Osteoblast (primary cell): ENCODE data around the gene RBL2. TPM values are rescaled to one million over a fixed set of nuclear protein-coding genes. Genes with fewer than 3 reads are reported as not detected.
A peak's percentile ranks its signal among the peaks of the same experiment; 100 is the strongest.

ENCODE experiments used
- DNase-seq: peaks from one replicate; pipeline ENCODE4 v3.0.0; 2011; ENCODE audit warnings: low spot score, mixed read lengths; ENCODE audit not compliant: insufficient read length; ENCODE audit errors: missing footprints
- H2AFZ ChIP-seq: 2 replicates; pipeline ENCODE4 v1.6.0; 2011; ENCODE audit warnings: mild to moderate bottlenecking, low read length
- H3K27ac ChIP-seq: 2 replicates; pipeline ENCODE4 v1.5.1; 2011; ENCODE audit warnings: mild to moderate bottlenecking, low read depth, low read length, moderate library complexity
- H3K27me3 ChIP-seq: 2 replicates; pipeline ENCODE4 v1.6.0; 2012; ENCODE audit warnings: mild to moderate bottlenecking, control low read depth, inconsistent platforms, low read length, moderate library complexity; ENCODE audit not compliant: insufficient read depth
- H3K36me3 ChIP-seq: 2 replicates; pipeline ENCODE4 v1.5.1; 2011; ENCODE audit warnings: mild to moderate bottlenecking, low read length, control low read depth, moderate library complexity; ENCODE audit not compliant: insufficient read depth
- H3K4me1 ChIP-seq: 2 replicates; pipeline ENCODE4 v1.5.1; 2011; ENCODE audit warnings: mild to moderate bottlenecking, low read length, control low read depth, moderate library complexity; ENCODE audit not compliant: insufficient read depth
- H3K4me2 ChIP-seq: 2 replicates; pipeline ENCODE4 v1.6.0; 2011; ENCODE audit warnings: mild to moderate bottlenecking, low read length; ENCODE audit not compliant: insufficient read depth
- H3K4me3 ChIP-seq: fragments of 200-600 bp; sonication (generic); 3 replicates; pipeline ENCODE4 v1.5.1; 2012; ENCODE audit warnings: mild to moderate bottlenecking, low read length, inconsistent platforms; ENCODE audit not compliant: insufficient read depth
- H3K79me2 ChIP-seq: 2 replicates; pipeline ENCODE4 v1.6.0; 2012; ENCODE audit warnings: mild to moderate bottlenecking, low read length, control low read depth, inconsistent platforms; ENCODE audit not compliant: insufficient read depth
- H3K9me3 ChIP-seq: 2 replicates; pipeline ENCODE4 v1.5.1; 2011; ENCODE audit warnings: low read depth, low read length, control low read depth
- H4K20me1 ChIP-seq: 2 replicates; pipeline ENCODE4 v1.6.0; 2012; ENCODE audit warnings: mild to moderate bottlenecking, low read length, control low read depth; ENCODE audit not compliant: insufficient read depth
- total RNA-seq: library from RNA; depleted of rRNA; stranded (reverse); fragments of >200 nt; gene quantifications from 2 replicates; pipeline ENCODE4 v1.2.3, GENCODE V29; 2012
- TF ChIP-seq, protein P1 (sequence below): IDR thresholded peaks from 2 replicates; pipeline ENCODE4 v1.5.1; 2011; ENCODE audit warnings: mild to moderate bottlenecking, low read depth, low read length, moderate library complexity; ENCODE audit errors: extremely low read depth

Gene RBL2
- total RNA-seq, 1 donor, result 56.1 TPM

DNA sequence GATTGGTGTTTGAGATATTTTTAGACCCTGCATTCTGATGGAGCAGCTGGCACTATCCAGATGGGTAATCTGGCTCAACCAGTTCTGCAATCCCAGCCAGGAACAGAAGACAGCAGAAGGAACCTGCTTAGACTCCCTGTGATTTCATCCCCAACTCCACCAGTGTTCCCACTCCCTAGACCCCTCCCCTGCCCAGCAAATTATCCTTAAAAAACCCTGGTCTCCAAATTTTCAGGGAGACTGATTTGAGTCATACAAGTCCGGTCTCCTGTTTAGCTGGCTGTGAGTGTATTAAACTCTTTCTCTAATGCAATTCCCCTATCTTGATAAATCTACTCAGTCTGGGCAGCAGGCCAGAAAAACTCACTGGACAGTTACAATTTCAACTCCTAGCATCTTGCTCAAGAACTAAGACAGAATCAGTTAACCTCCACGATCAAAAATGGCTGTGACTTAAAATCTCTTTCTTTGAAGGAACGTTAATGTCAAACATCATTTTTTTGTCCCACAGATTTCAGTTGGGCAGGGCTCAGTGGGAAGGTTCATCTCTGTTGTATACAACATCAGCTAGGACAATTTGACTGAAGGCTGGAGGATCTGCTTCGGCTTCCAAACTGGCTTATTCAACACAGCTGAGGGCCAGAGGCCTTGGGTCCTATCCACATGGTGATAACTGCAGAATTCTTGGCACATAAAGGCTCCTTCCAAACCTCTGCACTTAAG lies 4.9 kb upstream of the RBL2 start:
- peaks cover under 1% of the 10 kb centered on the region for H3K79me2 ChIP-seq
- H3K9me3 ChIP-seq, result no peaks in the 10 kb centered on the region
- H3K27me3 ChIP-seq, result no peaks in the 10 kb centered on the region
- no peak overlapping the region for H3K4me2 ChIP-seq
- no peaks in the 10 kb centered on the region for H3K36me3 ChIP-seq
- no peaks in the 10 kb centered on the region for H4K20me1 ChIP-seq
- H3K27ac ChIP-seq, result no peak overlapping the region
- no peak for DNase-seq
- no peak overlapping the region for H2AFZ ChIP-seq
- peaks cover 3% of the 10 kb centered on the region for H3K4me1 ChIP-seq
- TF ChIP-seq, protein P1, sequence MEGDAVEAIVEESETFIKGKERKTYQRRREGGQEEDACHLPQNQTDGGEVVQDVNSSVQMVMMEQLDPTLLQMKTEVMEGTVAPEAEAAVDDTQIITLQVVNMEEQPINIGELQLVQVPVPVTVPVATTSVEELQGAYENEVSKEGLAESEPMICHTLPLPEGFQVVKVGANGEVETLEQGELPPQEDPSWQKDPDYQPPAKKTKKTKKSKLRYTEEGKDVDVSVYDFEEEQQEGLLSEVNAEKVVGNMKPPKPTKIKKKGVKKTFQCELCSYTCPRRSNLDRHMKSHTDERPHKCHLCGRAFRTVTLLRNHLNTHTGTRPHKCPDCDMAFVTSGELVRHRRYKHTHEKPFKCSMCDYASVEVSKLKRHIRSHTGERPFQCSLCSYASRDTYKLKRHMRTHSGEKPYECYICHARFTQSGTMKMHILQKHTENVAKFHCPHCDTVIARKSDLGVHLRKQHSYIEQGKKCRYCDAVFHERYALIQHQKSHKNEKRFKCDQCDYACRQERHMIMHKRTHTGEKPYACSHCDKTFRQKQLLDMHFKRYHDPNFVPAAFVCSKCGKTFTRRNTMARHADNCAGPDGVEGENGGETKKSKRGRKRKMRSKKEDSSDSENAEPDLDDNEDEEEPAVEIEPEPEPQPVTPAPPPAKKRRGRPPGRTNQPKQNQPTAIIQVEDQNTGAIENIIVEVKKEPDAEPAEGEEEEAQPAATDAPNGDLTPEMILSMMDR, result no peak
- H3K4me3 ChIP-seq, result no peak overlapping the region

DNA sequence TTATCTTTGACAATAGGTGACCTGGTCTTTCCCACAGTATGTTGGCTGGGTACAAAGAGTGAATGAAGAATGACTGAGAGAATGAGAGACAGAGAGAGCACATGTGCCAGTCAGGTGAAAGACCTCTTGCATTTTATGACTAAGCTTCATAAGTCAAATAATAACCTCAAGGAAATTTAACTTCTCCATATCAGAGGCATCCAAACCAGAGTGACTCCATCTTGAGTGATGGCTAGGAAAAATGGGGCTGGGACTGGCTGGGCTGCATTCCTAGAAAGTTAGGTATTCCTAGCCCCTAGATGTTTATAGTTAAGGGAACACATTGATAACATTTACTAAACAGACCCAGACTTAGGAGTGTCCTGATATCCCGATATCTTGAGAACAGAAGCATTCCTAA lies 3.9 kb upstream of the RBL2 start:
- Histone ChIP-seq H3K4me2 (no peak overlapping the region), H3K36me3 (no peaks in the 10 kb centered on the region), H3K79me2 (peaks cover 10% of the 10 kb centered on the region), H3K9me3 (no peaks in the 10 kb centered on the region), H2AFZ (no peak overlapping the region), H3K27me3 (no peaks in the 10 kb centered on the region), H4K20me1 (no peaks in the 10 kb centered on the region), H3K27ac (no peak overlapping the region), H3K4me1 (peaks cover 3% of the 10 kb centered on the region), H3K4me3 (no peak overlapping the region)
- TF ChIP-seq, protein P1, result no peak
- DNase-seq, result no peak

- H2AFZ ChIP-seq, result peak overlapping the region; percentile 100
- TF ChIP-seq, protein P1, result no peak
- peak overlapping the region; percentile 94 for H3K4me3 ChIP-seq
- H3K9me3 ChIP-seq, result no peaks in the 10 kb centered on the region
- H3K4me2 ChIP-seq, result peak overlapping the region; percentile 98
- H3K4me1 ChIP-seq, result peaks cover 14% of the 10 kb centered on the region
- no peaks in the 10 kb centered on the region for H3K27me3 ChIP-seq
- H3K36me3 ChIP-seq, result no peaks in the 10 kb centered on the region
- H4K20me1 ChIP-seq, result no peaks in the 10 kb centered on the region
- DNase-seq, result no peak
- peaks cover 41% of the 10 kb centered on the region for H3K79me2 ChIP-seq
- peak overlapping the region; percentile 86 for H3K27ac ChIP-seq
Observed at GRCh38 chr16:53433509-53433908, 762 bp upstream of the RBL2 start.

DNA sequence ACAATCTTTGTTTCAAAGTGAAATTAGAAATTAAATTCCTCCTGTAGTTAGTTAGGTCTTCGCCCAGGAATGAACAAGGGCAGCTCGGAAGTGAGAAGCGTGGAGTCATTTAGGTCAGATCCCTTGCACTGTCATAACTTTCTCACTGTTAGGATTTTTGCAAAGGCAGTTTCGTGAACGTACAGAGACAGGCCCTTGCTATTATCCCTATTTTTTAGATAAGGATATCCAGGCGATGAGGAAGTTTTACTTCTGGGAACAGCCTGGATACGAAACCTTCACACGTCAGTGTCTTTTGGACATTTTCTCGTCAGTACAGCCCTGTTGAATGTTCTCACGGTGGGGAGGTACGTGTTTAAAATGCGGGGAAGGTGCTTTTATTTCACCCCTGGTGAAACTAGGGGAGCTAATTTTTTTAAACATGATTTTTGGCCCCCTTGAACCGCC lies 318 bp upstream of the RBL2 start:
- TF ChIP-seq, protein P1, result no peak
- no peaks in the 10 kb centered on the region for H3K9me3 ChIP-seq
- H2AFZ ChIP-seq, result peak overlapping the region; percentile 100

More for the DNA sequence above, 318 bp upstream of the RBL2 start:
- DNase-seq, result no peak
- H3K79me2 ChIP-seq, result peaks cover 43% of the 10 kb centered on the region
- H3K27me3 ChIP-seq, result no peaks in the 10 kb centered on the region
- H3K4me2 ChIP-seq, result peak overlapping the region; percentile 98
- H3K27ac ChIP-seq, result peak overlapping the region; percentile 86
- H3K36me3 ChIP-seq, result no peaks in the 10 kb centered on the region
- peak overlapping the region; percentile 94 for H3K4me3 ChIP-seq
- H3K4me1 ChIP-seq, result peaks cover 14% of the 10 kb centered on the region
- no peaks in the 10 kb centered on the region for H4K20me1 ChIP-seq
